ENCODE data around the gene NDUFA13.

DNA sequence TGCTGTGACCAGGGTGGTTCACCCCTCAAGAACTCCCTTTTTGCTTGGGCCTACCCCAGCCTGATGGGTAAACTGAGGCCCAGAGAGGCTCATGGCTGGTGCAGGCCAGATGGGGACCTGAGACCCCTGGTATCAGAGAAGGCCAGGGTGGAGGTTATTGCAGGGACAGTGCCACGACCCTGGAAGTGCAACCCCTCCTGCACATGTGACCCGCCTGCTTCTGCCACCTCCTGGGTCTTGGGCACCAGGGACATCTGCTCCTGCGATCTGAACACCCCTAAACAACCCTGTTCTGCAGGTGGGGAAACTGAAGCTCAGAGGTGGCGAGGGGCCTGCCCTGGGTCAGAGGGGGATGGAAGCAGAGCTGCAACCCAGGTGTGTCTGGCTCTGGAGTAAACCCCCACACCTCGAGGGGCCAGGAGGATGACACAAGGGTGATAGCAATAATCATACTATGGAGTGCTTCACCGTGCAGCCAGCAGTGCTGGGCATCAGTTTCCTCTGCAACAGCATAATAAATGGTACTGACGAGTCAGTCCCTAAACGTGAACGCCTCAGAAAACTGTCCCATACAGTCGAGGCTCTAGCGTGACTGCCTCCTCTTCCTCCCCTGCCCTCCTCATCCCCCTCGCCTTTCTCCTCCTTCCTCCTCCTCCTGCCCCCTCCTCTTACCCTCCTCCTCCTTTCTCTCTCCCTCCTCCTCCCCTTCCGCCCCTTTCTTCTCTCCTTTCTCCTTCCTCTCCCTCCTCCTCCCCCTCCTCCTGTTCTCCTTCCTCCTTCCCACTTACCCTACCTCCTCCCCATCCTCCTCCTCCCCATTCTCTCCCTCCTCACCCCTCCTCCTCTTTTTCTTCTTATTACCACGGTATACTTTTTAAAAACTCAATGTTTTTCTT is 17.0 kb downstream of the NDUFA13 start:
- TF ChIP-seq POLR2A (IDR thresholded peaks at IDR 0.05) = no peak
- TF ChIP-seq, protein P1, sequence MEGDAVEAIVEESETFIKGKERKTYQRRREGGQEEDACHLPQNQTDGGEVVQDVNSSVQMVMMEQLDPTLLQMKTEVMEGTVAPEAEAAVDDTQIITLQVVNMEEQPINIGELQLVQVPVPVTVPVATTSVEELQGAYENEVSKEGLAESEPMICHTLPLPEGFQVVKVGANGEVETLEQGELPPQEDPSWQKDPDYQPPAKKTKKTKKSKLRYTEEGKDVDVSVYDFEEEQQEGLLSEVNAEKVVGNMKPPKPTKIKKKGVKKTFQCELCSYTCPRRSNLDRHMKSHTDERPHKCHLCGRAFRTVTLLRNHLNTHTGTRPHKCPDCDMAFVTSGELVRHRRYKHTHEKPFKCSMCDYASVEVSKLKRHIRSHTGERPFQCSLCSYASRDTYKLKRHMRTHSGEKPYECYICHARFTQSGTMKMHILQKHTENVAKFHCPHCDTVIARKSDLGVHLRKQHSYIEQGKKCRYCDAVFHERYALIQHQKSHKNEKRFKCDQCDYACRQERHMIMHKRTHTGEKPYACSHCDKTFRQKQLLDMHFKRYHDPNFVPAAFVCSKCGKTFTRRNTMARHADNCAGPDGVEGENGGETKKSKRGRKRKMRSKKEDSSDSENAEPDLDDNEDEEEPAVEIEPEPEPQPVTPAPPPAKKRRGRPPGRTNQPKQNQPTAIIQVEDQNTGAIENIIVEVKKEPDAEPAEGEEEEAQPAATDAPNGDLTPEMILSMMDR (IDR thresholded peaks at IDR 0.05) = no peak
